ENCODE results near the gene BORCS8. TPM values are rescaled to one million over a fixed set of nuclear protein-coding genes. Genes with fewer than 3 reads are reported as not detected.

The BORCS8 gene
- total and polyA plus RNA-seq, 2 of the 4 experiments (the other 2 are of a cell fraction): 16.7 to 33.9 TPM

GRCh38 chr19:19223060-19223459 is 31.1 kb upstream of the BORCS8 start:
- no TSS peak for BruUV-seq (replicated peaks)
- Histone ChIP-seq H2BK120ac (ENCODE audit: low read depth, low read length) (no peak overlapping the region), H2AFZ (replicated peaks; ENCODE audit: low read length, poor library complexity) (no peak overlapping the region), H3K23ac (ENCODE audit: low read depth, low read length) (no peak overlapping the region), H3K14ac (replicated peaks; ENCODE audit: low read depth, low read length) (no peak overlapping the region), H3K36me3 (ENCODE audit: control insufficient read depth, insufficient read depth, low read length) (no peaks in the 10 kb centered on the region), H4K5ac (ENCODE audit: low read depth, low read length) (no peak overlapping the region), H4K8ac (ENCODE audit: low read depth in 2 of 2, low read length in 2 of 2) (no peak overlapping the region), H3K9me3 (ENCODE audit: control insufficient read depth, insufficient read depth, low read length) (no peaks in the 10 kb centered on the region), H2BK5ac (ENCODE audit: low read depth, low read length, poor library complexity, severe bottlenecking) (no peak overlapping the region), H3K4me1 (ENCODE audit: control insufficient read depth, insufficient read depth, low read length) (no peaks in the 10 kb centered on the region), H3K18ac (ENCODE audit: low read depth, low read length) (no peak overlapping the region), H4K91ac (ENCODE audit: insufficient read depth, low read depth, low read length) (no peak overlapping the region), H2BK15ac (ENCODE audit: low read depth, low read length) (no peak overlapping the region), H3K27me3 (ENCODE audit: control insufficient read depth, insufficient read depth, low read length) (peaks cover 15% of the 10 kb centered on the region), H2AK5ac (ENCODE audit: low read depth, low read length) (no peak overlapping the region), H3K9me1 (ENCODE audit: insufficient read depth, low read length) (no peaks in the 10 kb centered on the region), H3K4me3 (ENCODE audit: insufficient read depth, low read depth, low read length) (no peak overlapping the region), H4K20me1 (ENCODE audit: insufficient read depth, low read length) (no peaks in the 10 kb centered on the region), H3K27ac (ENCODE audit: insufficient read depth, low read length) (no peak overlapping the region), H2BK20ac (ENCODE audit: low read depth, low read length) (no peak overlapping the region), H3K79me1 (ENCODE audit: low read depth in 1 of 2, low read length in 2 of 2) (no peaks in the 10 kb centered on the region), H3K56ac (ENCODE audit: extremely low read depth, insufficient read depth, low read length) (no peak overlapping the region), H3K9ac (ENCODE audit: low read depth, low read length) (no peak overlapping the region), H3K4me2 (ENCODE audit: low read depth, low read length) (no peak overlapping the region), H2AK9ac (replicated peaks; ENCODE audit: low read depth, low read length, poor library complexity) (no peak overlapping the region), H3K4ac (ENCODE audit: low read depth, low read length) (no peak overlapping the region)
- no CpG with 5 or more reads among the region's 5 CpGs for WGBS, 2 experiments (ENCODE audit: extremely low coverage in 2 of 2, insufficient read length in 1 of 2)
- POLR2A ChIA-PET (ENCODE audit: unreplicated experiment): no interaction called here
- intact Hi-C loops (cut with micrococcal nuclease) (no loop called here), dilution Hi-C loops (cut with HindIII; ENCODE audit: low sequenced_read_pairs, unreplicated experiment) (no loop called here), in situ Hi-C loops (cut with MboI; ENCODE audit: low sequenced_read_pairs) (no loop called here)
- ATAC-seq (ENCODE audit: low read depth) (no peak), DNase-seq (no peak)
- CTCF ChIA-PET: no interaction called here
- TF ChIP-seq CTCF (conservative IDR thresholded peaks at IDR 0.05; ENCODE audit: low read depth, low read length) (no peak), BHLHE40 (IDR thresholded peaks at IDR 0.05; ENCODE audit: low read depth, low read length) (no peak), USF2 (IDR thresholded peaks at IDR 0.05; ENCODE audit: low read depth, low read length) (no peak), SMC3 (IDR thresholded peaks at IDR 0.05; ENCODE audit: low read depth, low read length) (no peak), RCOR1 (IDR thresholded peaks at IDR 0.05; ENCODE audit: insufficient replicate concordance, low read length) (no peak), CEBPB (IDR thresholded peaks at IDR 0.05; ENCODE audit: low read depth, low read length) (no peak), ELK1 (IDR thresholded peaks at IDR 0.05; ENCODE audit: borderline replicate concordance, low read depth, low read length) (no peak), CHD1 (IDR thresholded peaks at IDR 0.05; ENCODE audit: low read depth, low read length) (no peak), NFE2L2 (IDR thresholded peaks at IDR 0.05; ENCODE audit: low read depth, low read length) (no peak), MAZ (IDR thresholded peaks at IDR 0.05; ENCODE audit: borderline replicate concordance, low read depth, low read length) (no peak), FOS (IDR thresholded peaks at IDR 0.05; ENCODE audit: low read depth, low read length) (no peak), RAD21 (IDR thresholded peaks at IDR 0.05; ENCODE audit: low read length) (no peak), MAFK (IDR thresholded peaks at IDR 0.05; ENCODE audit: low read depth, low read length) (no peak), RFX5 (IDR thresholded peaks at IDR 0.05; ENCODE audit: low read depth, low read length) (no peak), MXI1 (IDR thresholded peaks at IDR 0.05; ENCODE audit: borderline replicate concordance, low read depth, low read length) (no peak), POLR2A (IDR thresholded peaks at IDR 0.05; ENCODE audit: low read depth, low read length) (no peak)

All from IMR-90 (cell line).